Measurements from ENCODE around the gene SLC35A2. TPM values are rescaled to one million over a fixed set of nuclear protein-coding genes. Genes with fewer than 3 reads are reported as not detected.

SLC35A2 gene
- total RNA-seq, 1 donor from 2014 or later: 7.1 TPM

- peaks cover 15% of the 10 kb centered on the region for H3K4me1 ChIP-seq
- no peaks in the 10 kb centered on the region for H3K36me3 ChIP-seq
- DNase-seq (ENCODE audit: extremely low spot score in 2 of 2): no peak
- TF ChIP-seq CTCF (IDR thresholded peaks at IDR 0.05) (no peak), POLR2AphosphoS5 (IDR thresholded peaks at IDR 0.05; ENCODE audit: insufficient read depth in 1 of 2, low read depth in 1 of 2) (no peak), POLR2A (IDR thresholded peaks at IDR 0.05) (no peak)
- H3K4me3 ChIP-seq: no peak overlapping the region
- no peak overlapping the region for H3K27ac ChIP-seq
- no peaks in the 10 kb centered on the region for H3K27me3 ChIP-seq
- H3K9me3 ChIP-seq: no peaks in the 10 kb centered on the region
- intact Hi-C loops (cut with DNase I): no loop called here
These were observed 3.4 kb upstream of the SLC35A2 start for GRCh38 chrX:48914593-48915493.

- Histone ChIP-seq H3K27me3 (no peaks in the 10 kb centered on the region), H3K36me3 (no peaks in the 10 kb centered on the region), H3K4me1 (peaks cover 11% of the 10 kb centered on the region), H3K27ac (no peak overlapping the region), H3K9me3 (no peaks in the 10 kb centered on the region), H3K4me3 (no peak overlapping the region)
- intact Hi-C loops (cut with DNase I): no loop called here
- TF ChIP-seq POLR2A (IDR thresholded peaks at IDR 0.05): no peak
- TF ChIP-seq CTCF (IDR thresholded peaks at IDR 0.05): no peak
- TF ChIP-seq POLR2AphosphoS5 (IDR thresholded peaks at IDR 0.05; ENCODE audit: insufficient read depth in 1 of 2, low read depth in 1 of 2): no peak
- DNase-seq (ENCODE audit: extremely low spot score in 2 of 2): no peak
These were observed 2.3 kb upstream of the SLC35A2 start for GRCh38 chrX:48913605-48914366.

GRCh38 chrX:48910926-48911411, 477 bp downstream of the SLC35A2 start:
- H3K27ac ChIP-seq: peak overlapping the region; percentile 65

GRCh38 chrX:48909703-48910294, 1.6 kb downstream of the SLC35A2 start:
- Histone ChIP-seq H3K36me3 (peaks cover 0 to 1% of the 10 kb centered on the region in 2 donors), H3K9me3 (no peaks in the 10 kb centered on the region)
- intact Hi-C loops (cut with DNase I): no loop called here

More at GRCh38 chrX:48910926-48911411, 477 bp downstream of the SLC35A2 start:
- no peak for DNase-seq (ENCODE audit: extremely low spot score in 2 of 2)
- Histone ChIP-seq H3K36me3 (no peaks in the 10 kb centered on the region), H3K9me3 (no peaks in the 10 kb centered on the region), H3K27me3 (no peaks in the 10 kb centered on the region), H3K4me1 (peaks cover 11% of the 10 kb centered on the region), H3K4me3 (peak overlapping the region; percentile 57 to 60)
- intact Hi-C loops (cut with DNase I): no loop called here
- TF ChIP-seq POLR2A (IDR thresholded peaks at IDR 0.05): no peak
- TF ChIP-seq CTCF (IDR thresholded peaks at IDR 0.05): no peak
- no peak for TF ChIP-seq POLR2AphosphoS5 (IDR thresholded peaks at IDR 0.05; ENCODE audit: insufficient read depth in 1 of 2, low read depth in 1 of 2)

More at GRCh38 chrX:48909703-48910294, 1.6 kb downstream of the SLC35A2 start:
- Histone ChIP-seq H3K27me3 (no peaks in the 10 kb centered on the region), H3K27ac (no peak overlapping the region), H3K4me1 (peaks cover 11% of the 10 kb centered on the region), H3K4me3 (no peak overlapping the region)
- TF ChIP-seq CTCF (IDR thresholded peaks at IDR 0.05): no peak
- no peak for TF ChIP-seq POLR2A (IDR thresholded peaks at IDR 0.05)
- TF ChIP-seq POLR2AphosphoS5 (IDR thresholded peaks at IDR 0.05; ENCODE audit: insufficient read depth in 1 of 2, low read depth in 1 of 2): no peak
- DNase-seq (ENCODE audit: extremely low spot score in 2 of 2): no peak
